Endothelial cell (in vitro differentiated cells): ENCODE measurements around the gene NT5C1B. TPM values are rescaled to one million over a fixed set of nuclear protein-coding genes. Genes with fewer than 3 reads are reported as not detected.

Experiments used
- DNase-seq: peaks from one replicate; pipeline ENCODE4 v3.0.0; 2021; ENCODE audit warnings: low spot score
- H3K27ac Mint-ChIP-seq: one replicate; pipeline ENCODE4 v1.8.0; 2021; ENCODE audit warnings: mixed read lengths, inconsistent platforms; ENCODE audit not compliant: unreplicated experiment
- H3K27me3 Mint-ChIP-seq: one replicate; pipeline ENCODE4 v1.8.0; 2021; ENCODE audit warnings: mild to moderate bottlenecking, moderate library complexity, mixed read lengths, inconsistent platforms; ENCODE audit not compliant: unreplicated experiment
- H3K36me3 Mint-ChIP-seq: one replicate; pipeline ENCODE4 v1.8.0; 2021; ENCODE audit warnings: mild to moderate bottlenecking, low read depth, mixed read lengths, inconsistent platforms; ENCODE audit not compliant: unreplicated experiment
- H3K4me1 Mint-ChIP-seq: one replicate; pipeline ENCODE4 v1.8.0; 2021; ENCODE audit warnings: mild to moderate bottlenecking, mixed read lengths, inconsistent platforms; ENCODE audit not compliant: unreplicated experiment
- H3K4me3 Mint-ChIP-seq: one replicate; pipeline ENCODE4 v1.8.0; 2021; ENCODE audit warnings: mild to moderate bottlenecking, mixed read lengths, inconsistent platforms; ENCODE audit not compliant: unreplicated experiment
- H3K9me3 Mint-ChIP-seq: one replicate; pipeline ENCODE4 v1.8.0; 2021; ENCODE audit warnings: mixed read lengths, inconsistent platforms; ENCODE audit not compliant: unreplicated experiment
- CTCF ChIP-seq: fragments of 200-600 bp; sonication (generic); IDR thresholded peaks from one replicate; pipeline ENCODE4 v1.5.0; 2021; ENCODE audit warnings: antibody characterized with exemption; ENCODE audit not compliant: unreplicated experiment
- total RNA-seq: library from RNA; stranded (reverse); fragmentation: NEBNext Ultra II Directional; extraction: Animal tissue kit (Norgen Biotek cat#: 25700); gene quantifications from one replicate; pipeline ENCODE4 v1.2.1, GENCODE V29; 2021; ENCODE audit not compliant: unreplicated experiment

The NT5C1B gene
- total RNA-seq, 1 donor from 2014 or later = not detected

DNA sequence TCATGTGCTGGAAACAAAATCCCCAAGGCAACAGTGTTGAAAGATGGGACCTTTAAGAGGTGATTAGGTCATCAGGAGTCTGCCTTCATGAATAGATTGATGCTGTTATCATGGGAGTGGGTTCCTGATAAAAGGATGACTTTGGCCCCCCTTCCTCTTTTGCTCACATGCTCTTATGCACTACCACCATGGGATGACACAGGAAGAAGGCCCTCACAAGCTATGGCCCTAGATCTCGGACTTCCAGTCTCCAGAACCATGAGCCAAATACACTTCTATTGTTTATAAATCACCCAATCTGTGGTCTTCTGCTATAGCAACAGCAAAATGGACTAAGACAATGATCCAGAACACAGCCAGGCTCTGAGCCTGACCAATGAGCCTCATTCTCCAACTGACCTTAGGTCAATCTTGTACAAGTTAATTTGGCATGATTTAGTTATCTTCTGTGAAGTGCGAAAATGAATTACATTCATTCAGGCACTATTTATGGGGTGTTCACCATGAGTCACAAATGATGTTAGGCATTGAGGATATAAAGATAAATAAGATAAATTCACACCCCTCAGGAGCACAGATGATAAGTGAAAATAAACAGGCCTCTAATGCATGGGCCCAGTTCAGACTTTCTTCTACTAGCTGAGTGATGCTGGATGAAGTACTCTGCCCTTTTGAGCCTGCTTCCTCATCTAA lies 37.7 kb upstream of the NT5C1B start:
- H3K4me1 Mint-ChIP-seq = no peaks in the 10 kb centered on the region
- no peak for TF ChIP-seq CTCF
- H3K36me3 Mint-ChIP-seq = peaks cover 7% of the 10 kb centered on the region

GRCh38 chr2:18626256-18626668 lies 36.9 kb upstream of the NT5C1B start:
- Mint-ChIP-seq H3K36me3 (peaks cover 3% of the 10 kb centered on the region), H3K4me3 (no peak overlapping the region), H3K27ac (no peak overlapping the region), H3K9me3 (no peaks in the 10 kb centered on the region), H3K27me3 (no peaks in the 10 kb centered on the region), H3K4me1 (no peaks in the 10 kb centered on the region)
- no peak for DNase-seq
- TF ChIP-seq CTCF = no peak

More for the DNA sequence above, 37.7 kb upstream of the NT5C1B start:
- H3K9me3 Mint-ChIP-seq = peaks cover 2% of the 10 kb centered on the region
- no peaks in the 10 kb centered on the region for H3K27me3 Mint-ChIP-seq
- no peak overlapping the region for H3K4me3 Mint-ChIP-seq
- no peak overlapping the region for H3K27ac Mint-ChIP-seq
- DNase-seq = no peak

- Mint-ChIP-seq H3K27ac (no peak overlapping the region), H3K36me3 (no peaks in the 10 kb centered on the region), H3K9me3 (no peaks in the 10 kb centered on the region), H3K4me3 (no peak overlapping the region), H3K27me3 (no peaks in the 10 kb centered on the region), H3K4me1 (no peaks in the 10 kb centered on the region)
- no peak for DNase-seq
- no peak for TF ChIP-seq CTCF
Observed at GRCh38 chr2:18625563-18625962, 36.2 kb upstream of the NT5C1B start.

- H3K27ac Mint-ChIP-seq = no peak overlapping the region
- no peak overlapping the region for H3K4me3 Mint-ChIP-seq
- no peaks in the 10 kb centered on the region for H3K36me3 Mint-ChIP-seq
- H3K27me3 Mint-ChIP-seq = no peaks in the 10 kb centered on the region
- DNase-seq = no peak
- TF ChIP-seq CTCF = no peak
- H3K9me3 Mint-ChIP-seq = no peaks in the 10 kb centered on the region
- H3K4me1 Mint-ChIP-seq = no peaks in the 10 kb centered on the region
Observed at GRCh38 chr2:18623782-18624181, 34.4 kb upstream of the NT5C1B start.

DNA sequence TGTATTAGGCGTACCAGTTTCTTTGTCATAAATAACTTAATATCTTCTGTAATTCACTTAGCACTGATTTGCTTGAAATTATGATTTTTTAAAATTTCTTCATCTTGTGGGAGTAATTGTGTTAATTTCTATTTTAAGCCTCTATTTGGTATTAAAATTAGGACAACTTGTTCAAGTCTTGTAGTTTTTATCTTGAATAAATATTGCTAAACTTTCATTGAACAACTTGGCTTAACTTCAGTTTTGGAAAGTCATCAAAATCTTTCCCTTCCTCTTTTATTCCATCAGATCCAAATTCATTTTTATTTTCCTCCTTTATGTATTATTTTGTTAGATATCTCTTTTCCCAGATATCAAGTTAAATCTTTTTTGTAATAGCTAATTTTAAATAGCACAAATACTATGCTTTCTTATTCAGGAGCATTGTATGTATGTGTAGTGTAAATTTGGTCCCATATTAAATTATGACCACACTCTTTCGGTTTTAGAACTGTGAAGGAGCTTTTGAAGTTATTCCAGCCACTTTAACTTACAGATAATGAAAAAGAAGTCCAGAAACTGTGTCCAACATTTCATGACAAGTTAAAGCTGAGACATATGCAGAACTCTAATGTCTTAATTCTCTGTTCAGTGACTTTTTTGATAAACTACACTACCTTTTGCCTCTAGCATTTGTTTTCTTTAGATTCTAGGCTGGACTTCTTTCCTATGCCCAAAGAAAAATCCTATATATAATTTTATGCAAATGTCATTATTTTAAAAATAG lies 31.7 kb upstream of the NT5C1B start:
- Mint-ChIP-seq H3K4me3 (no peak overlapping the region), H3K4me1 (no peaks in the 10 kb centered on the region), H3K27ac (no peak overlapping the region), H3K27me3 (no peaks in the 10 kb centered on the region), H3K9me3 (no peaks in the 10 kb centered on the region), H3K36me3 (no peaks in the 10 kb centered on the region)
- DNase-seq = no peak
- TF ChIP-seq CTCF = no peak
